ENCODE results near the gene HEG1. TPM values are rescaled to one million over a fixed set of nuclear protein-coding genes. Genes with fewer than 3 reads are reported as not detected.
A peak's percentile ranks its signal among the peaks of the same experiment; 100 is the strongest.

HEG1 gene
- total and polyA plus RNA-seq, 2 of the 13 experiments (the other 11 are each of a cell fraction or from before 2014, with no cell fraction given): 10.7 to 18.2 TPM

DNA sequence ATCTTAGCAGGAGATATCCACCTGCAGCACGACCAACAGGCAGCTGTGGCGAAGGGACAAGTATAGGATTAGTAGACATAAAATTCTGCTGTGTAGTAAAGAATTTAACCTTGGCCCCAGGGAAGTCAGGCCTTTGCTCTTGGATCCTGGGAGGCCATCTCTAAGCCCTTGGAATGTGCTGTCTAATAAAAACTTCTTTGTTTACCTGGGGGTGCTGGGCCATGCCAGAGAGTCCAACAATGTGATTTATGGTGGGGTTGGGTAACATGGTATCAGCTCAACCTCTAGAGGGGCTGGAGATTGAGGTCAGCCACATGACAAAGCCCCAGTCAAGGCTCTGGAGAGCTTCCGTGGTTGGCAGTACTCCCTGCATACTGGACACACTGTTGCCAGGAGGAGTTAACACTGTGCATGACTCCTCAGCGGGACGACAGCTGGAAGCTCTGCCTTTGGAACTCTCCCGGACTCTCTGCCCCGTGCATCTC, 52.4 kb downstream of the HEG1 start (continued):
- TF ChIP-seq, protein P1, sequence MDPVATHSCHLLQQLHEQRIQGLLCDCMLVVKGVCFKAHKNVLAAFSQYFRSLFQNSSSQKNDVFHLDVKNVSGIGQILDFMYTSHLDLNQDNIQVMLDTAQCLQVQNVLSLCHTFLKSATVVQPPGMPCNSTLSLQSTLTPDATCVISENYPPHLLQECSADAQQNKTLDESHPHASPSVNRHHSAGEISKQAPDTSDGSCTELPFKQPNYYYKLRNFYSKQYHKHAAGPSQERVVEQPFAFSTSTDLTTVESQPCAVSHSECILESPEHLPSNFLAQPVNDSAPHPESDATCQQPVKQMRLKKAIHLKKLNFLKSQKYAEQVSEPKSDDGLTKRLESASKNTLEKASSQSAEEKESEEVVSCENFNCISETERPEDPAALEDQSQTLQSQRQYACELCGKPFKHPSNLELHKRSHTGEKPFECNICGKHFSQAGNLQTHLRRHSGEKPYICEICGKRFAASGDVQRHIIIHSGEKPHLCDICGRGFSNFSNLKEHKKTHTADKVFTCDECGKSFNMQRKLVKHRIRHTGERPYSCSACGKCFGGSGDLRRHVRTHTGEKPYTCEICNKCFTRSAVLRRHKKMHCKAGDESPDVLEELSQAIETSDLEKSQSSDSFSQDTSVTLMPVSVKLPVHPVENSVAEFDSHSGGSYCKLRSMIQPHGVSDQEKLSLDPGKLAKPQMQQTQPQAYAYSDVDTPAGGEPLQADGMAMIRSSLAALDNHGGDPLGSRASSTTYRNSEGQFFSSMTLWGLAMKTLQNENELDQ (CRISPR knock-in tag; IDR thresholded peaks at IDR 0.05; ENCODE audit: borderline replicate concordance): no peak
- TF ChIP-seq, protein P2, sequence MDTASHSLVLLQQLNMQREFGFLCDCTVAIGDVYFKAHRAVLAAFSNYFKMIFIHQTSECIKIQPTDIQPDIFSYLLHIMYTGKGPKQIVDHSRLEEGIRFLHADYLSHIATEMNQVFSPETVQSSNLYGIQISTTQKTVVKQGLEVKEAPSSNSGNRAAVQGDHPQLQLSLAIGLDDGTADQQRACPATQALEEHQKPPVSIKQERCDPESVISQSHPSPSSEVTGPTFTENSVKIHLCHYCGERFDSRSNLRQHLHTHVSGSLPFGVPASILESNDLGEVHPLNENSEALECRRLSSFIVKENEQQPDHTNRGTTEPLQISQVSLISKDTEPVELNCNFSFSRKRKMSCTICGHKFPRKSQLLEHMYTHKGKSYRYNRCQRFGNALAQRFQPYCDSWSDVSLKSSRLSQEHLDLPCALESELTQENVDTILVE (CRISPR knock-in tag; IDR thresholded peaks at IDR 0.05): no peak

DNA sequence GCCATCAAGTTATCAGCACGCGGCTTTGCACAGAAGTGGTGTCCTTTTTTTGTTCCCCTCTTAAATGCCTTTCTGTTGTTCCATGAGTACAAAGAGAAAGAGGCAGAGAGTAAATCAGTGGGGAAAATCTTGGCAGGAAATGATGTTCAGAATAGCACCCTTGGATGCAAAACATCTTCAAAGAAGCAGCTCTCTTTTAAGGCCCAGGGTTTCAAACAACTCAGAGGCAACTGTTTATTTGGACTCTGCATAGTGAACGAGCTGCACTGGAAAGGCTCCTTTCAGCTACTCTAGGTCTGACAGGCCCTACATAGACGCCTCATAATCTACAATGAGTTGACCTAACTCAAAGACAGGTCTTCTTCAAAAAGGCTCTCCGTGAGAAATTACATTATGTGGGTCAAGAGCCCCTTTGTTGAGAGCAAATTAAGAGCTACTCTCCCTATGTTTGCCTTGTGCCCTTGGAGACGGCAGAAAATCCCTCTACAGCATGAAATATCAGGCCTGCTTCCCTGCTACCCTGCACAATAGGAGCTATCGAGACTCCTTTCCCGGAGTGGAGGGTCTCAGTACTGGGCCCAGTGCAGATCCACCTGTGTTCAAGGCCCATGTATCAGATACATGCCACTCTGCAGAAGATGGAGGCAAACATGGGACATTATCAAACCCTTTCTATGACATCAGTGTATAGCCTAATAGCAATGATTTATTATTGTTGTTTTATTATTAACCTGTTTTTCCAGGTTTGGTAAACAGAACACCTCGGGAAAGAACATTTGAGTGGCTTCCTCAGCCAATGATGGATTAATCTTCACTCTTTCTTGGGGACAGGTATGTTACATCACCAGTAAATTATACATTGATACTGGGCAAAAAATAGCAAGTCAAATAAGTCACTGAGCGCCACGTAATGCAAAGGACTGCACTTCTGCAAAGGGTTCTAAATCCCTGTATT, 53.1 kb downstream of the HEG1 start:
- peak overlapping the region; percentile 100 for H3K27ac ChIP-seq (ENCODE audit: extremely low read length, insufficient read depth, low read length)
- peaks cover 16 to 40% of the 10 kb centered on the region in 2 experiments for H3K36me3 ChIP-seq (replicated peaks in 1 of 2; ENCODE audit: control insufficient read depth in 1 of 2, insufficient read depth in 2 of 2, low read length in 2 of 2)
- peak overlapping the region; percentile 80 for H3K4me2 ChIP-seq (ENCODE audit: low read depth, low read length)
- ChIA-PET POLR2A (interaction anchor here (1.1 to 5.3 kb wide), 6 partner anchors 8 to 60 kb away, joined by 3 to 55 read pairs (median 8); no protein-coding TSS in a partner anchor), CTCF (ENCODE audit: low intra/inter-chr PET ratio, low total read pairs) (no interaction called here)
- no peaks in the 10 kb centered on the region for H3K9me3 ChIP-seq (ENCODE audit: low read length)
- ATAC-seq (peak; percentile 36), DNase-seq (ENCODE audit: low spot score) (peak; percentile 72), FAIRE-seq (no peak)
- intact Hi-C loops (cut with micrococcal nuclease; ENCODE audit: unreplicated experiment): loop anchor here (1.0 to 2.0 kb wide), 3 partner anchors 52 to 168 kb away; no protein-coding TSS in a partner anchor
- H3K4me1 ChIP-seq (ENCODE audit: insufficient read depth, low read length): peaks cover 81% of the 10 kb centered on the region
- WGBS (ENCODE audit: low lambda C conversion rate): 10% methylated on average over 11 of the region's 11 CpGs
- TSS peak; percentile 91 for BruUV-seq (replicated peaks)
- no peak overlapping the region for H2AFZ ChIP-seq (ENCODE audit: low read length)
- no peaks in the 10 kb centered on the region for H4K20me1 ChIP-seq (ENCODE audit: insufficient read depth, low read length)
- H3K4me3 ChIP-seq (replicated peaks in 1 of 3; ENCODE audit: insufficient read depth in 1 of 3, low read depth in 2 of 3, low read length in 3 of 3): peak overlapping the region; percentile 8 to 40 (median 25); a peak in 4 of 6 replicates
- H3K9ac ChIP-seq (ENCODE audit: insufficient read depth, low read depth, low read length): peak overlapping the region; percentile 91
- in situ Hi-C loops (cut with HindIII; ENCODE audit: extremely low pct_ligation_motif_present, low pct_unique_long_range_greater_than_20kb): loop anchor here (5.0 kb wide), 1 partner anchor 50 kb away; no protein-coding TSS in a partner anchor
- H3K79me2 ChIP-seq (ENCODE audit: insufficient read depth, low read length): no peaks in the 10 kb centered on the region
- no peaks in the 10 kb centered on the region for H3K27me3 ChIP-seq (ENCODE audit: control insufficient read depth in 1 of 2, insufficient read depth in 2 of 2, low read length in 2 of 2)
- TF ChIP-seq RCOR2 (CRISPR knock-in tag; IDR thresholded peaks at IDR 0.05): no peak
- no peak for TF ChIP-seq MAFF (IDR thresholded peaks at IDR 0.05; ENCODE audit: low read depth, low read length)
- 0 out of 2 replicates have a peak, but pooled peaks have one; percentile 28 for TF ChIP-seq ZFY (CRISPR knock-in tag; IDR thresholded peaks at IDR 0.05)
- TF ChIP-seq NCOA5 (CRISPR knock-in tag; IDR thresholded peaks at IDR 0.05): no peak
- peak in 1 of 2 experiments; percentile 58; a peak in 1 of 4 replicates for TF ChIP-seq POLR2A (IDR thresholded peaks at IDR 0.05; ENCODE audit: insufficient read depth in 1 of 2, low read depth in 2 of 2, low read length in 2 of 2)
- peak; percentile 39; the same call in 1 of the 2 replicates for TF ChIP-seq POLR2G (IDR thresholded peaks at IDR 0.05; ENCODE audit: low read depth, low read length)
- TF ChIP-seq ZMYM4 (CRISPR knock-in tag; IDR thresholded peaks at IDR 0.05): 0 out of 2 replicates have a peak, but pooled peaks have one; percentile 2
- TF ChIP-seq ZSCAN9 (CRISPR knock-in tag; IDR thresholded peaks at IDR 0.05; ENCODE audit: borderline replicate concordance): peak; percentile 16
- TF ChIP-seq MED1 (CRISPR knock-in tag; IDR thresholded peaks at IDR 0.05): no peak
- 0 out of 2 replicates have a peak, but pooled peaks have one; percentile 48 for TF ChIP-seq ZNF780A (CRISPR knock-in tag; IDR thresholded peaks at IDR 0.05)
- TF ChIP-seq BRCA1 (CRISPR knock-in tag; IDR thresholded peaks at IDR 0.05): 0 out of 2 replicates have a peak, but pooled peaks have one; percentile 14
- TF ChIP-seq, protein P3, sequence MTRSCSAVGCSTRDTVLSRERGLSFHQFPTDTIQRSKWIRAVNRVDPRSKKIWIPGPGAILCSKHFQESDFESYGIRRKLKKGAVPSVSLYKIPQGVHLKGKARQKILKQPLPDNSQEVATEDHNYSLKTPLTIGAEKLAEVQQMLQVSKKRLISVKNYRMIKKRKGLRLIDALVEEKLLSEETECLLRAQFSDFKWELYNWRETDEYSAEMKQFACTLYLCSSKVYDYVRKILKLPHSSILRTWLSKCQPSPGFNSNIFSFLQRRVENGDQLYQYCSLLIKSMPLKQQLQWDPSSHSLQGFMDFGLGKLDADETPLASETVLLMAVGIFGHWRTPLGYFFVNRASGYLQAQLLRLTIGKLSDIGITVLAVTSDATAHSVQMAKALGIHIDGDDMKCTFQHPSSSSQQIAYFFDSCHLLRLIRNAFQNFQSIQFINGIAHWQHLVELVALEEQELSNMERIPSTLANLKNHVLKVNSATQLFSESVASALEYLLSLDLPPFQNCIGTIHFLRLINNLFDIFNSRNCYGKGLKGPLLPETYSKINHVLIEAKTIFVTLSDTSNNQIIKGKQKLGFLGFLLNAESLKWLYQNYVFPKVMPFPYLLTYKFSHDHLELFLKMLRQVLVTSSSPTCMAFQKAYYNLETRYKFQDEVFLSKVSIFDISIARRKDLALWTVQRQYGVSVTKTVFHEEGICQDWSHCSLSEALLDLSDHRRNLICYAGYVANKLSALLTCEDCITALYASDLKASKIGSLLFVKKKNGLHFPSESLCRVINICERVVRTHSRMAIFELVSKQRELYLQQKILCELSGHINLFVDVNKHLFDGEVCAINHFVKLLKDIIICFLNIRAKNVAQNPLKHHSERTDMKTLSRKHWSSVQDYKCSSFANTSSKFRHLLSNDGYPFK (CRISPR knock-in tag; IDR thresholded peaks at IDR 0.05; ENCODE audit: borderline replicate concordance): peak; percentile 97
- TF ChIP-seq ZFAT (CRISPR knock-in tag; conservative IDR thresholded peaks at IDR 0.05): no peak

All from HepG2 (cell line).